Tibial artery (tissue), 4 donors: Measurements from ENCODE around the gene EVPLL.
"Not testable (repeated sequence)": the region's sequence is repeated elsewhere in the genome, so short reads cannot be mapped to it uniquely, and the experiment has no call there.

ENCODE experiments used
- DNase-seq, 2 donors: peaks; one replicate each; pipeline ENCODE4 v3.0.0-alpha.2; 2019
- H3K27ac ChIP-seq, 2 donors: fragments of 200-600 bp; sonication (generic) in 1 of 2; 1 replicate in 1 of 2; 2 replicates in 1 of 2; pipeline ENCODE4 v1.5.1; 2018 to 2019; ENCODE audit warnings: mild to moderate bottlenecking in 1 of 2
- H3K27me3 ChIP-seq, 2 donors: fragments of 200-600 bp; sonication (generic) in 1 of 2; one replicate each; pipeline versions ENCODE4 v1.5.1 to v1.6.0; 2016 to 2019
- H3K36me3 ChIP-seq, 3 donors: fragments of 200-600 bp; sonication (generic) in 2 of 3; one replicate each; pipeline ENCODE4 v1.5.1; 2016 to 2019; ENCODE audit warnings: mild to moderate bottlenecking in 2 of 3
- H3K4me1 ChIP-seq, 4 donors: fragments of 200-600 bp; sonication (generic) in 2 of 4; 1 replicate in 3 of 4; 2 replicates in 1 of 4; pipeline ENCODE4 v1.5.1; 2016 to 2019
- H3K4me3 ChIP-seq, 2 donors: fragments of 200-600 bp; sonication (generic) in 1 of 2; 1 replicate in 1 of 2; 2 replicates in 1 of 2; pipeline ENCODE4 v1.5.1; 2018 to 2019; ENCODE audit warnings: mild to moderate bottlenecking in 2 of 2
- H3K9me3 ChIP-seq, 3 donors: fragments of 200-600 bp; sonication (generic) in 1 of 3; one replicate each; pipeline ENCODE4 v1.5.1; 2016 to 2019
- CTCF ChIP-seq, 2 experiments: fragments of 200-600 bp in 1 of 2; fragments of 450-650 bp in 1 of 2; IDR thresholded peaks; one replicate each; pipeline ENCODE4 v1.5.1; 2017 to 2019; ENCODE audit warnings: antibody characterized with exemption in 2 of 2, mild to moderate bottlenecking in 1 of 2, moderate library complexity in 1 of 2
- intact Hi-C: fragments of 100-400 bp; cut with DNase I; formaldehyde crosslinking; loops from one replicate; pipeline ENCODE4 v1.15.0; 2023; ENCODE audit warnings: low total_unique reads

EVPLL gene

DNA sequence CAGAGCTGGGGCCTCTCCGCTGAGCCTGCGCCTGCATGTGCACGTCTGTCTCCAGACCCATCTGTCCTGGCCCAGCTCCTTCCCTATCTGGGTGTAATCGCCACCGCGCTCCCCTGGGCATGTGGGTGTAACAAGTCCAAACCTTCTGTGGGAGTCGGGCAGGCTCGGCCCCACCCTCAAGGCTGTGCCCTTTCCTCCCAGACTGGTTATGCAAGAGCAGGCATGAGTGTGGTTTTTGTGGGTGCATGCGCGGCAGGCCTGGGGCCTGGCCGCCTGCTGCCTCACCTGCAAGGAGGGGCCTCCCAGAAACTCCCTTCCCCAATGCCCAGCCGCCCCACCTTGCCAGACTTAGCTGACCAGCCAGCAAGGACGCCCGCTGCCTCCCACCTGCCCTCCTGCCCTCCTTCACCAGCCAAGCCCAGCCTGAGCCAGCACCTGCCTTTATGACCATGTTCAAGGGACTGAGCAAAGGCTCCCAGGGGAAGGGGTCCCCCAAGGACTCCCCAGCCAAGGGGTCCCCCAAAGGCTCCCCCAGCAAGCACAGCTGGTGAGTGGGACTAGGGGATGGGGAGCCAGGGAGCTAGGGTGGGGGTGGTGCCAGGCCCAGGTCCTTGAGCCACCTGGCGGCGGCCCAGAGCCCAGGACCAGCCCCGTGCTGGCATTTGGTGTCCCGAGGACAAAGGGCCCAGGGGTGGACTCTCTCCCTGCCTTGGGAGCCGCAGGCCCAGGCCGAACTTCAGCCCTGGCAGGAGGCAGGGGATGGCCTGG is at the start of gene EVPLL:
EVPLL (plus strand) TSS at position 342 of the 768 bp plus-strand sequence. CDS start 3,160 bp downstream, outside the sequence.
- DNase-seq = peak in 1 of 2 donors; percentile 49
- intact Hi-C loops = no loop called here
- peaks cover 0 to 6% (median 0%) of the 10 kb centered on the region in 3 donors for H3K9me3 ChIP-seq
- H3K4me3 ChIP-seq = no peak within 1 kb of the TSS
- no peak within 1 kb of the TSS for H3K27ac ChIP-seq
- no peaks in the 10 kb centered on the region for H3K36me3 ChIP-seq
- no peak for TF ChIP-seq CTCF (IDR thresholded peaks at IDR 0.05)
- peaks cover 0 to 7% (median 0%) of the 10 kb centered on the region in 4 donors for H3K4me1 ChIP-seq
- peaks cover 0 to 41% of the 10 kb centered on the region in 2 donors for H3K27me3 ChIP-seq

DNA sequence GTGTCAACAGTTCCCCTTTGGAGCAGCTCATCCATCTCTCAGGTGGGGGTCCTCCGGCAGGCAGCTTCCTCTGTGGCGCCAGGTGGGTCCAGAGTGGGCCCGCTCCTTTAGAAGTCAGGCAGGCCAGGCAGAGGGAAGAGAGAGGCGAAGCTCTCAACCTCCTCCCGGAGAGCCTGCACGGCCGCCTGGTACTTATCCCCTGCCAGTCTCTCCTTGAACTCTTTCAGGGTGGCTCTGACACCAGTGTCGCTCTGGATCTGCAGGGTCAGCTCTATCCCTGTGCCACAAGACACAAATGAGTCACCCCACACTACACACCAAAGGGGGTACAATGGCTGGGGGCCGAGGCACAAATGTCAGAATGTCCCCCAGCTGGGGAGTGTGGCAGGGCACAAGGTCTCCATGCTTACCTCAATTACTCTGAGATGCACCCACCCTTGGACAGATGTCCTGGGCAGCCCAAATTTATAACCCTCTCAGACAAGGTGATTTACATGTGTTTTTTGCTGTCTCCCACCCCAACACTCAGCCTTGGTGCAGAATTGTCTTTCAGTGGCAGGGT is 48.9 kb upstream of the EVPLL start:
- H3K36me3 ChIP-seq = peaks cover 13 to 100% (median 59%) of the 10 kb centered on the region in 3 donors

GRCh38 chr17:18331879-18332278 is 45.7 kb upstream of the EVPLL start:
- H3K4me1 ChIP-seq = no peaks in the 10 kb centered on the region
- no peak for DNase-seq
- intact Hi-C loops = no loop called here
- H3K4me3 ChIP-seq = no peak overlapping the region
- no peak overlapping the region for H3K27ac ChIP-seq
- H3K27me3 ChIP-seq = no peaks in the 10 kb centered on the region
- peaks cover 7 to 100% (median 29%) of the 10 kb centered on the region in 3 donors for H3K36me3 ChIP-seq
- TF ChIP-seq CTCF (IDR thresholded peaks at IDR 0.05) = no peak
- no peaks in the 10 kb centered on the region for H3K9me3 ChIP-seq

More for the DNA sequence above, 48.9 kb upstream of the EVPLL start:
- TF ChIP-seq CTCF (IDR thresholded peaks at IDR 0.05) = no peak
- no peak overlapping the region for H3K4me3 ChIP-seq
- DNase-seq = no peak
- no peaks in the 10 kb centered on the region for H3K27me3 ChIP-seq
- intact Hi-C loops = no loop called here
- no peaks in the 10 kb centered on the region for H3K9me3 ChIP-seq
- no peak overlapping the region for H3K27ac ChIP-seq
- H3K4me1 ChIP-seq = no peaks in the 10 kb centered on the region

DNA sequence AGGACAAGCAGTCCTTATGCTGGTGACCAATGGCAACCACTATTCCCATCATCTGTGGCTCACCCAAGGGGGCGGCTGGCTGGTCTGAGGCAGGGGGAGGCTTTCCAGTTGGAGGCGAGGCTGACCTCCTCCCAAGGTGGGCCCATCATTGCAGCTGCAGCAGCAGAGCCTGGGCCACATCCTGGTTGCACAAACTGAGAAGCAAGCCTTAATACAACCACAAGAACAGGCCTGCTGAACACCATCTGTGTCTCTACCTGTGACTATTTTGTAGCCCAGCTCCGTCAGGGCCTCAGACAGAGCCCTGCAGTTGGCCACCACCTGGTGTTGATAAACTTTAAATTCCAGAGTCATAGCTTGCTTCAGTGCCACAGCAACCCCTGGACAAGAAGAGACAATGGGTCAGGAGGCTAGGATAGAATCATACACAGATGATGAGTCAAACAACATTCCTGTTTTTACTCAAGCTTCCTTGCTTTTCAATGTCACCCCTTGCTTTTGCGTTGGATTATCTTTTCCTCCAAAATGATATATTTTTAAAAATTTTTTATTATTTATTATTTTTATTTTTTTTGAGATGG is 44.6 kb upstream of the EVPLL start:
- Histone ChIP-seq H3K4me3 (no peak overlapping the region), H3K27me3 (no peaks in the 10 kb centered on the region), H3K27ac (no peak overlapping the region), H3K9me3 (no peaks in the 10 kb centered on the region), H3K36me3 (peaks cover 7 to 95% (median 19%) of the 10 kb centered on the region in 3 donors), H3K4me1 (no peaks in the 10 kb centered on the region)
- intact Hi-C loops = no loop called here
- no peak for DNase-seq
- no peak for TF ChIP-seq CTCF (IDR thresholded peaks at IDR 0.05)

DNA sequence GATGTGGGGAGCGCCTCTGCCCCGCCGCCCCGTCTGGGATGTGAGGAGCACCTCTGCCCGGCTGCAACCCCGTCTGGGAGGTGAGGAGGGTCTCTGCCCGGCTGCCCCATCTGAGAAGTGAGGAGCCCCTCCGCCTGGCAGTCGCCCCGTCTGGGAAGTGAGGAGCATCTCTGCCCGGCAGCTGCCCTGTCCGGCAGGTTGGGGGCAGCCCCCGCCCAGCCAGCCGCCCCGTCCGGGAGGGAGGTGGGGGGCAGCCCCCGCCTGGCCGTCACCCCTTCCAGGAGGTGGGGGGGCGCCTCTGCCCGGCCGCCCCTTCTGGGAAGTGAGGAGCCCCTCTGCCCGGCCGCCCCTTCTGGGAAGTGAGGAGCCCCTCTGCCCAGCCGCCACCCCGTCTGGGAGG is 39.4 kb upstream of the EVPLL start:
- H3K4me1 ChIP-seq, DNase-seq, H3K9me3 ChIP-seq, H3K4me3 ChIP-seq, intact Hi-C loops, H3K27ac ChIP-seq, H3K27me3 ChIP-seq: not testable (repeated sequence)
- H3K36me3 ChIP-seq = peaks cover 8 to 74% (median 10%) of the 10 kb centered on the region in 3 donors

DNA sequence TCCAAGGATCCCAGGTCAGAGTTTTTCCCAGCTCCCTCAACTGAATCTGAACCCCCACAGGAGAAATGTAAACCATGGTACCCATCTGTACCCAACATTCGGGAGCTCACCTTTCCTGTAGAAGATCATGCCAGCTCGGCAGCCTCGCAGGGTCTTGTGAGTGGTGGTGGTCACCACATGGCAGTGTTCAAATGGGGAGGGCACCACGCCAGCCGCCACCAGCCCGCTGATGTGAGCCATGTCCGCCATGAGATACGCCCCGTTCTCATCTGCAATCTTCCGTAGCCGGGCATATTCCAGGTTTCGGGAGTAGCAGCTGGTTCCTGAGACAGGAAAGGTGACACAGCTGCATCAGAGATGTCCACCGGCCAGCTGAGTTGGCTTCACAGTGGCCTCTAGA is 37.6 kb upstream of the EVPLL start:
- Histone ChIP-seq H3K4me1 (no peaks in the 10 kb centered on the region), H3K27me3 (no peaks in the 10 kb centered on the region), H3K4me3 (no peak overlapping the region), H3K9me3 (no peaks in the 10 kb centered on the region), H3K27ac (no peak overlapping the region), H3K36me3 (peaks cover 8 to 59% (median 10%) of the 10 kb centered on the region in 3 donors)
- no peak for TF ChIP-seq CTCF (IDR thresholded peaks at IDR 0.05)
- intact Hi-C loops = no loop called here
- DNase-seq = no peak
